Tibial nerve (tissue), 4 donors: ENCODE results near the gene GOSR1. TPM values are rescaled to one million over a fixed set of nuclear protein-coding genes. Genes with fewer than 3 reads are reported as not detected.
"Not testable (repeated sequence)": the region's sequence is repeated elsewhere in the genome, so short reads cannot be mapped to it uniquely, and the experiment has no call there.

Experiments used
- DNase-seq, 2 donors: peaks; one replicate each; pipeline ENCODE4 v3.0.0-alpha.2; 2019; ENCODE audit warnings: low spot score in 2 of 2
- H3K27ac ChIP-seq, 4 donors: fragments of 200-600 bp; sonication (generic) in 3 of 4; one replicate each; pipeline ENCODE4 v1.5.1; 2017 to 2019; ENCODE audit warnings: mild to moderate bottlenecking in 1 of 4
- H3K27me3 ChIP-seq, 2 donors: fragments of 200-600 bp; sonication (generic) in 1 of 2; one replicate each; pipeline versions ENCODE4 v1.5.1 to v1.6.0; 2017 to 2019
- H3K36me3 ChIP-seq, 3 donors: fragments of 200-600 bp; sonication (generic); one replicate each; pipeline ENCODE4 v1.5.1; 2018 to 2019
- H3K4me1 ChIP-seq, 4 donors: fragments of 200-600 bp; sonication (generic) in 3 of 4; one replicate each; pipeline ENCODE4 v1.5.1; 2017 to 2019
- H3K4me3 ChIP-seq, 4 donors: fragments of 200-600 bp; sonication (generic) in 3 of 4; one replicate each; pipeline ENCODE4 v1.5.1; 2017 to 2019; ENCODE audit warnings: mild to moderate bottlenecking in 1 of 4, moderate library complexity in 1 of 4
- H3K9me3 ChIP-seq, 4 donors: fragments of 200-600 bp; sonication (generic) in 3 of 4; one replicate each; pipeline ENCODE4 v1.5.1; 2017 to 2019
- CTCF ChIP-seq, 5 experiments: fragments of 200-600 bp in 3 of 5; fragments of 450-650 bp in 2 of 5; sonication (generic) in 3 of 5; IDR thresholded peaks; one replicate each; pipeline ENCODE4 v1.5.1; 2016 to 2019; ENCODE audit warnings: antibody characterized with exemption in 5 of 5, mild to moderate bottlenecking in 3 of 5, moderate library complexity in 2 of 5
- EP300 ChIP-seq, 2 donors: sonication (generic); formaldehyde crosslinking; IDR thresholded peaks; one replicate each; pipeline ENCODE4 v1.6.1; 2017; ENCODE audit warnings: antibody characterized with exemption in 2 of 2, mild to moderate bottlenecking in 1 of 2
- POLR2A ChIP-seq, 2 donors: fragments of 450-650 bp; IDR thresholded peaks; one replicate each; pipeline ENCODE4 v1.6.1; 2017; ENCODE audit warnings: antibody characterized with exemption in 2 of 2, mild to moderate bottlenecking in 2 of 2, moderate library complexity in 2 of 2
- WGBS, 2 donors: methylation state at CpG; one replicate each; pipeline ENCODE4 v1.1.5; 2018; 5-methylcytosine and 5-hydroxymethylcytosine counted together
- total RNA-seq, 4 donors: library from RNA; depleted of rRNA; stranded (reverse); fragments of >200 nt; gene quantifications; one replicate each; pipeline ENCODE4 v1.1.0, GENCODE V29; 2016

Gene GOSR1
- total RNA-seq, 4 donors from 2014 or later, result 20.7 to 37.1 (median 26.4) TPM

GRCh38 chr17:30567231-30568116 is 90.3 kb downstream of the GOSR1 start:
- 79 to 83% methylated on average over 17 of the region's 17 CpGs for WGBS, 2 donors
- peaks cover 0 to 22% of the 10 kb centered on the region in 2 donors for H3K27me3 ChIP-seq
- no peak overlapping the region for H3K27ac ChIP-seq
- TF ChIP-seq CTCF (IDR thresholded peaks at IDR 0.05) (no peak), POLR2A (IDR thresholded peaks at IDR 0.05) (no peak), EP300 (IDR thresholded peaks at IDR 0.05) (no peak)
- H3K36me3 ChIP-seq, result no peaks in the 10 kb centered on the region
- H3K4me1 ChIP-seq, result no peaks in the 10 kb centered on the region
- H3K9me3 ChIP-seq, result no peaks in the 10 kb centered on the region
- H3K4me3 ChIP-seq, result no peak overlapping the region
- DNase-seq, result no peak

DNA sequence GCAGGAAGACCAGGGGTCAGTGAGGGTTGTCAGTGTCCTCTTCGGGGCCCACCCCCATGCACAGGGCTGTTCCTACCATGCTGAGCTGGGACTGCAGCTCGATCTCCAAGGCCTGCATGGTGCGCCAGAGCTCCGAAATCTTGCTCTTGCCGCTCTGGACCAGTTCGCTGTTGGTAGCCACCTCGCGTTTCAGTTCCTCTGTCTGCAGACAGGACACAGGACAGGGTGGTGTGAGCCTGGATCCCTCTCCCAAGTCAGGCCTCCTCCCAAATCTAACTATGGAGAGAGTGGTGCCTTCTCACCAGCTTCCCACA is 90.9 kb downstream of the GOSR1 start:
- Histone ChIP-seq H3K36me3 (no peaks in the 10 kb centered on the region), H3K27ac (no peak overlapping the region), H3K27me3 (peaks cover 0 to 22% of the 10 kb centered on the region in 2 donors), H3K9me3 (no peaks in the 10 kb centered on the region), H3K4me3 (no peak overlapping the region), H3K4me1 (no peaks in the 10 kb centered on the region)
- WGBS, 2 donors, result 81% methylated on average over 7 to 8 of the region's 8 CpGs
- DNase-seq, result no peak
- TF ChIP-seq CTCF (IDR thresholded peaks at IDR 0.05), result no peak
- no peak for TF ChIP-seq EP300 (IDR thresholded peaks at IDR 0.05)
- TF ChIP-seq POLR2A (IDR thresholded peaks at IDR 0.05), result no peak

DNA sequence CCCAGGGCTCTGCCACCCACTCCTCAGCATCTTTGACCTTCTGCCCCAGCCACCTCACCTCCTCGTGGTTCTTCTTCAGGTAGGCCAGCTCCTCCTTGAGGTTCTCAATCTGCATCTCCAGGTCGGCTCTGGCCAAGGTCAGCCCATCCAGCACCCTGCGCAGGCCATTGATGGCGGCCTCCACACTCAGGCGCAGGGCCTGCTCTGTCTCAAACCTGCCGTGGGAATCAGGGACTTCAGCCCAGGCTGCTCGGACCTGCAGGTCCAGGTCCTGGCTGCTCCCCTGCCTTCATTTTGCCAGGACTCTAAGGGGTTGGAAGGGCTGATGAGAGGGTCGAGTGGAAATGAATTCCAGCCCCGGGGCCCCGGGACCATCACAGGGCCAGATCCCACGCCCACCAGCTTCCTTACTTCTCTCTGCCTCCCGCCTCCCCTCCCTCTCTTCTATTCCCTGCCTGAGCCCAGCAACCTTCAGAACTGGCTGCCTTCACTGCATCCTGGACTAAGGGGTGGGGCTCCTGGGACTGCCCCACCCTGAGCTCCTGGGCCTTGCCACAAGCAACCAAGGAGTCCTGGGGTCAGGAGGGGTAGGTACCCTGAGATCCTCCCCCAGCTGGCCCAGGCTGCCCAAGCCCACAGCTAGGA is 92.4 kb downstream of the GOSR1 start:
- WGBS, 2 donors, result 63 to 67% methylated on average over 10 to 12 of the region's 12 CpGs
- not testable (repeated sequence) for H3K4me1 ChIP-seq, H3K27ac ChIP-seq, H3K9me3 ChIP-seq, H3K4me3 ChIP-seq, DNase-seq, H3K36me3 ChIP-seq
- peaks cover 0 to 22% of the 10 kb centered on the region in 2 donors for H3K27me3 ChIP-seq

- peaks cover 0 to 20% of the 10 kb centered on the region in 2 donors for H3K27me3 ChIP-seq
- H3K9me3 ChIP-seq, result no peaks in the 10 kb centered on the region
- 17 to 30% methylated on average over 2 of the region's 2 CpGs for WGBS, 2 donors
- no peaks in the 10 kb centered on the region for H3K4me1 ChIP-seq
- H3K27ac ChIP-seq, result no peak overlapping the region
- H3K4me3 ChIP-seq, result no peak overlapping the region
- no peak for DNase-seq
- TF ChIP-seq POLR2A (IDR thresholded peaks at IDR 0.05), result no peak
- no peak for TF ChIP-seq EP300 (IDR thresholded peaks at IDR 0.05)
- no peak for TF ChIP-seq CTCF (IDR thresholded peaks at IDR 0.05)
- H3K36me3 ChIP-seq, result no peaks in the 10 kb centered on the region
Observed at GRCh38 chr17:30570191-30570590, 93.0 kb downstream of the GOSR1 start.

- TF ChIP-seq CTCF (IDR thresholded peaks at IDR 0.05), result no peak
- no peak for TF ChIP-seq POLR2A (IDR thresholded peaks at IDR 0.05)
- no peak for TF ChIP-seq EP300 (IDR thresholded peaks at IDR 0.05)
- no peak for DNase-seq
- no peak overlapping the region for H3K4me3 ChIP-seq
- WGBS, 2 donors, result 44 to 61% methylated on average over 8 to 9 of the region's 9 CpGs
- H3K36me3 ChIP-seq, result no peaks in the 10 kb centered on the region
- H3K9me3 ChIP-seq, result no peaks in the 10 kb centered on the region
- no peaks in the 10 kb centered on the region for H3K4me1 ChIP-seq
- H3K27ac ChIP-seq, result no peak overlapping the region
- H3K27me3 ChIP-seq, result peaks cover 0 to 14% of the 10 kb centered on the region in 2 donors
Observed at GRCh38 chr17:30570596-30571265, 93.5 kb downstream of the GOSR1 start.

DNA sequence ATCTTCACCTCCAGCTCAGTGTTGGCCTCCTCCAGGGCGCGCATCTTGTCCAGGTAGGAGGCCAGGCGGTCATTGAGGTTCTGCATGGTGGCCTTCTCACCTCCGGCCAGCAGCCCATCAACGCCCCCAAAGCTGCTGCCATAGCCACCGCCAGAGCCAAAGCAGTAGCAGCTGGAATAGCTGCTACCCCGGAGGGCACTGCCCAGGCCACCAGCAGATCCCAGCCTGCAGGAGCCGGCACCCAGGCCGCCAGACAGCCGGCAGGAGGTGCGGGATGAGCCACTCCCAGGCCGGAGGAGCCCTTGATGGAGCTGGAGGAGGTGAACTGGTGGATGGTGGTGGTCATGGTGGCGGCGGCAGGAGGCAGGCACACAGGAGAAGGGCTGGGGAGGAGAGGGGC is 94.2 kb downstream of the GOSR1 start:
- not testable (repeated sequence) for H3K27ac ChIP-seq

More for the DNA sequence above, 94.2 kb downstream of the GOSR1 start:
- H3K4me1 ChIP-seq, H3K4me3 ChIP-seq, H3K9me3 ChIP-seq, H3K36me3 ChIP-seq, DNase-seq, H3K27me3 ChIP-seq: not testable (repeated sequence)
- 87 to 93% methylated on average over 10 to 14 of the region's 14 CpGs for WGBS, 2 donors
